ENCODE data around the gene SFXN1.
"Not testable (repeated sequence)": the region's sequence is repeated elsewhere in the genome, so short reads cannot be mapped to it uniquely, and the experiment has no call there.

The SFXN1 gene, protein sequence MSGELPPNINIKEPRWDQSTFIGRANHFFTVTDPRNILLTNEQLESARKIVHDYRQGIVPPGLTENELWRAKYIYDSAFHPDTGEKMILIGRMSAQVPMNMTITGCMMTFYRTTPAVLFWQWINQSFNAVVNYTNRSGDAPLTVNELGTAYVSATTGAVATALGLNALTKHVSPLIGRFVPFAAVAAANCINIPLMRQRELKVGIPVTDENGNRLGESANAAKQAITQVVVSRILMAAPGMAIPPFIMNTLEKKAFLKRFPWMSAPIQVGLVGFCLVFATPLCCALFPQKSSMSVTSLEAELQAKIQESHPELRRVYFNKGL

DNA sequence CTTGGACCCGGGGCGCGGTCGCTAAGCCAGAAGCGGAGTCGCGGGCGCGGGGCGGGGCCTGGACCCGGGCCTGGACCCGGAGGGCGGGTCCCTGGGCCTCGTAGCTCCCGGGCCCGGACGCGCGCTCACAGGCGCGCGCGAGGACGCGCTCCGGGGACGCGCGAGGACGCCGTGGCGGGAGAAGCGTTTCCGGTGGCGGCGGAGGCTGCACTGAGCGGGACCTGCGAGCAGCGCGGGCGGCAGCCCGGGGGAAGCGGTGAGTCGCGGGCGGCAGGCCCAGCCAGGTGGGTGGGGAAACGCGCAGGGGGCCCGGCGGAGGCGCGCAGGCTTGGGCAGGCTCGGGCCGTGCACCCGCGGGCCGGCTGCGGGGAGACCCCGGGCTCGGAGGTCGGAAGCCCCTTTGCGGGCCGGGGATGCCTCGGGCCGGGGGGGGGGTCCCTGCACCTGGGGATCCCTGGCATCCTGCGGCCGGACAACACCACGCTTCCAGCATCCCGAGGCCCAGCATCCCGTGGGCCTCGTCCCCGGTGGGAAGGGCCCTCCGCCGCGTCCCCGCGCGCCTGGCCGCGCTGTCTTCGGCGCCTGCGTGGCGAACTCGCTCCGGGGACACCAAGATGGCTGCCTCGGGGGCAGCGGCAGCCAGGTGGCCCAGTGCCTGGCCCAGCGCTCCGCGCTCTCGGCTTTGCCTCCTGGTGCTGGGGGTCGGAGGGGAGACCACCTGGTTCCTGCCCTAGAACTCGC is at the start of gene SFXN1:
SFXN1 (plus strand) TSS at position 177 of the 741 bp plus-strand sequence. CDS start 13,544 bp downstream, outside the sequence.
- no peak for DNase-seq (ENCODE audit: low read depth)

- no peak for DNase-seq (ENCODE audit: low read depth)
These were observed 43.6 kb upstream of the SFXN1 start for GRCh38 chr5:175434800-175435199.

DNA sequence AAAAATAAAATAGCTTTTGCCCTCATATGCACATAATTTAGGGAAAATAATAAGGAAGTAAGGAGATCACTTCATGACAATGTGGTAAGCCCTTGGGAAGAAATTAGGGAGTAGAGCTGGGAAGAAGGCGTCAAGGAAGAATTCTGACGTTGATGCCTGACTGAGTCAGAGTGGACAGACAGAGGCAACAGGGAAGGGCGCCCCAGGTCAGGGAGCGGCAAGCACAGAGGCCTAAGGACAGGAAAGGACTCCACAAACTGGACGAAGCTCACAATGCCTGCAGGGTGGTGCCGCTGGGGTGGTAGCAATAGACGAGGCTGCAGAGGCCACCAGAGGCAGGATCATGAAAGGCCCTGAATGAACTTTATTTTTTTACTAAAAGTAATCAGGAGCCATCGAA is 42.0 kb upstream of the SFXN1 start:
- DNase-seq (ENCODE audit: low read depth), result no peak

DNA sequence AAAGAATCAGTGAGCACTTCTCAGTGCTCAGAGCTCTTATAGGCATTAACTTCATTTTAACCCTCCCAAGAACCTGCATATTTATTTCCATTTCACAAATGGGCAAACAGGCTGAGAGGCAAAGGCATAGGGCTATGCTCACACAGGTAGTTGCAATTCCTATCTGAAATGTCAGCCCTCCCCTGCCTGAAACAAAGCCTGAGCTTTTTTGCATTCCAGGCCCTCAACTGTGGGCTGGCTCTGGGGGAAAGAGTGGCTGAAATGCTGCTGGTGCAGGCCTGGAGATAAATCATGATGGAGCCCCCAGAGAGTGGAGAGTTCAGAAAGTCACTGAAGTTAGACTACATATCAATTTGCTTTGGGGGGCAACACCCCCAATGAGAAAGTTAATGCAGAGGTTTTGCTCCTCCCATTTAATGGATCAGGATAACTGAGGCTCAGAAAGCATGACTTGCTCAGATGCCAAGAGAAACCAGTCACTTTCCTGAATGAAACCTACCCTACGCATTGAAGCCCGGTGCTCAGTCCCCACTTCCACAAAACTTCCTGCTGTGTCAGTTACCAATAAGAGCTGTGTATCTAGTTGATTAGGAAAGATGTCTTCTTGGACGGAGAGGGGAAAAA is 40.0 kb upstream of the SFXN1 start:
- no peak for DNase-seq (ENCODE audit: low read depth)

GRCh38 chr5:175443514-175444059 is 34.8 kb upstream of the SFXN1 start:
- DNase-seq (ENCODE audit: low read depth), result no peak

- DNase-seq (ENCODE audit: low read depth), result no peak
These were observed 34.1 kb upstream of the SFXN1 start, which contains the start of gene DRD1 for GRCh38 chr5:175444060-175444904. TSS of gene DRD1 (minus strand) at chr5:175444182. CDS start at chr5:175443099, 1,083 bp downstream.

DNA sequence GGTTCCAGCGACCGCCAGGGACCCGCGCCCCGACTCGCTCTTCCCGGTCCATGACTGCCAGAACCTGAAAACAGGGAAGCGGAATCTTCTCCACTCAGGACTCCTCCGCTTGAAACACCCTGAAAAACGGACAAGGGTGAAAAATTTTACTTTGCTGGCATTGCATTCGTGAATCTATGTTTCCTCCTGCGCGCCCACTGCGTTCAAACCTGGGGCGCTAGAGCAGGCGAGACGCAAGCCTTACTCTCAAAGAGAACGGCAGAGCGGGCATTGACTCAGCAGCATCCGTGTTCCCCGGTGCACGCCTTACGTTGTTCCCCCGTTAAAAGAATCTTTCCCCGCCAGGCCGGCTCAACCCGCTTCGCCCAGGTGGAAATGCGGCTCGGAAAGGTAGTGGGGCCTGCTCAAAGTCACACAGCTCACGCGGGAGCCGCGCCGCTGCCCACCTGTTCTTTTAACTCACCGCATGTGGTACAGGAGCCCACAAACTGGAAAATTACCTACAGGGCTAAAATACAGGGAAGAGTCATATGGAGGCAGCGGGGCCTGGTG is 33.4 kb upstream of the SFXN1 start:
- no peak for DNase-seq (ENCODE audit: low read depth)

DNA sequence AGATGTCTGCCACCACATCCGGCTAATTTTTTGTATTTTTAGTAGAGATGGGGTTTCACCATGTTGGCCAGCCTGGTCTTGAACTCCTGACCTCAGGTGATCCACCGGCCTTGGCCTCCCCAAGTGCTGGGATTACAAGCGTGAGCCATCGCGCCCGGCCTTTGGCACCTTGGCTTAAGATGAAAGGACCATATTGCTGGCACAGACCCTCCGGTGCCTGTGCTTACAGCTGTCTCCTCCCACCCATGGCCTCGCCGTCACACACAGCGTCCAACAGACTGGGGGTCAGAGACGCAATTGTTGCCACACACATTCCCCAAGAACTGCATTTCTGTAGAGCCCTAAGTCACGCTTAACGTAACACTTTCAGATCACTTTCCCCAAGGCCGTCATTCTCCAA is 32.0 kb upstream of the SFXN1 start:
- DNase-seq (ENCODE audit: low read depth), result not testable (repeated sequence)

- no peak for DNase-seq (ENCODE audit: low read depth)
These were observed 30.8 kb upstream of the SFXN1 start for GRCh38 chr5:175447571-175447970.

DNA sequence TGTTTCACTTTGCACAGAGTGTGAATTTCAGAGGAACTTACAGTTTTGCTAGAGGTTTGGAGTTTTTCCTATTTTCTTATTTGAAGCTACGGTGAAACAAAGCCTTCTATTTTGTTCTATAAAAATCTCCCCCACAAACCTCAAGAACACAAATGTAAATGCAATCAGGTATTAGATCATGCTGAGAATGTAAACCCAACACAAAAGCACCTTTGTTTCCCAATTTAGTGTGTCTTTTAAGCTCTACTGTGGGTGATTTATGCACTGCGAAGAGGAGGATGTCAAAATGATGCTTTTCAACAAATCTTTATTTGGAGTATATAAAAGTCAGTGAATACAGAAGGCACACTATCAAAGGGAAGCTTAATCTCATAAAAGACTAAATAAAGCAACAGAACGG is 30.1 kb upstream of the SFXN1 start:
- DNase-seq (ENCODE audit: low read depth), result no peak

DNA sequence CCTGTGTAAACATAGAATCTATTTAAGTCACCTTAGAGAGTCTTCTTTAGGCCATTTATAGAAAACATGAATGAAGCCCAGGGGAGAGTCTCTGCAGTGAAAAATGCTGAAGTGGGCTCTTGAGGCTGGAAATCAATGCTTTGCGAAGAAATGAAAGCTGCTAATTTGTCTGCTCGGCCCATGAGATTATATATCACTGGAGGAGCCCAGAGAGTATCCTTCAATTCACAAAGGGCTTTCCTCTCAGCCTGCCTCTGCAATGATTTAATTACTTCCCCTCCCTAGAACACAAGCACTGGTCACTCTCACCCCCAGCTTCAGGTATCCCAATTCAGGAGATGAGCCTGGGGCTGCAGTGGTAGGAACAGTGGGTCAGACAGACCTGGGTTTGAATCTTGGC is 26.2 kb upstream of the SFXN1 start:
- no peak for DNase-seq (ENCODE audit: low read depth)

DNA sequence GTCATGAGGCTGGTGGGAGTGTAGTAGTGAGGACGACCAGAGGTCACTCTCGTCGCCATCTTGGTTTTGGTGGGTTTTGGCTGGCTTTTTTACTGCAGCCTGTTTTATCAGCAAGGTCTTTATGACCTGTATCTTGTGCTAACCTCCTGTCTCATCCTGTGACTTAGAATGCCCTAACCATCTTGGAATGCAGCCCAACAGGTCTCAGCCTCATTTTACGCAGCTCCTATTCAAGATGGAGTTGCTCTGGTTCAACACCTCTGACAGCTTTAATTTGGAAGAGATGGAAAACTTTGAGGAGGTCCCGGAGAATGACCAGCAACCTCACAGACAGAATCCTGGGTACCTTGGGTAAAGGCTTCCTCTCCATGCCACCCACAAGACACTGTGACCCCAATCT is 24.0 kb upstream of the SFXN1 start:
- not testable (repeated sequence) for DNase-seq (ENCODE audit: low read depth)

DNA sequence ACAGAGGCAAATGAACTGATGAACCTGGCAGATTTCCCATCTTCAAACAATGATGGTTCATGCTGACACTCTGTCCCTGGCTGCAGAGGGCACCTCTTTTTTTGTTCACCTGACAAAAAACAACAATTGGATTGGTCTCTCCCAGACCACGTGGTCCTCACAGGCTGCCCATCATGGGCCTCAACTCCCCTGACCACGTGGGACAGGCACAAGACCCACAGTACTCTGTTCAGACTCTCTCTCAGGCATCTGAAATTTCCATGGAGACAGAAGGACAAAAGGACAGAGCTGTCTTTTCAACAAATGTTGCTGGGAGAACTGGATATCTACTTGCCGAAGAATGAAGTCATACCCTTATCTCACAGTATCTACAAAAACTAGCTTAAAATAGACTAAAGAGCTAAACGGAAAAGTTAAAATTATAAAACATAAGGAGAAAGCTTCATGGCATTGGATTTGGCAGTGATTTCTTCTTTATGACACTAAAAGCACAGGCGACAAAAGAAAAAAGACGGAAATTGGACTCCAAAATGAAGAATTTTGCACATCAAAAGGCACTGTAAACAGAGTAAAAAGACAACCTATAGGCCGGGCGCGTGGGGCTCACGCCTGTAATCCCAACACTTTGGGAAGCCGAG is 22.1 kb upstream of the SFXN1 start:
- DNase-seq (ENCODE audit: low read depth), result no peak

DNA sequence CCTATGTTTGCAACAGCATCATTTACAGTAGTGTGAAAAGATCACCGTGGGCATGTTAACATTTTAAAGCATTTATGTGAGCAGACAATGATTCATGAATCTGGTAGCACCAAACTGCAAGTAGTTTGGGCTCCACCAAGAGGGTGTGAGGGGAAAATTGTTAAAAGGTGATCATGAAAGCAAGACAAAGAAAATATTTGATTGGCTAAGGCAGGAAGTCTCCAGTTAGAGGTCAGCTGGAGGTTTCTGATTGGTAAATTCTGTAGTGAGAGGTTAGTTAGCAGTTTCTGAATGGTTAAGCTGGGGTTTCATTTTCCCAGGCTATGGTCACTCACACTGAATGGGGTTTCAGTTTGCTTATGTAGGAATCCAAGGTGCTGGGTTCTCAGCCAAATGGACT is 20.9 kb upstream of the SFXN1 start:
- no peak for DNase-seq (ENCODE audit: low read depth)

- DNase-seq (ENCODE audit: low read depth), result no peak
These were observed 18.2 kb upstream of the SFXN1 start for GRCh38 chr5:175460126-175460525.

GRCh38 chr5:175460552-175460951 is 17.8 kb upstream of the SFXN1 start:
- no peak for DNase-seq (ENCODE audit: low read depth)

GRCh38 chr5:175461370-175461769 is 17.0 kb upstream of the SFXN1 start:
- no peak for DNase-seq (ENCODE audit: low read depth)

- no peak for DNase-seq (ENCODE audit: low read depth)
These were observed 14.7 kb upstream of the SFXN1 start for GRCh38 chr5:175463641-175464040.

- DNase-seq (ENCODE audit: low read depth), result no peak
These were observed 14.1 kb upstream of the SFXN1 start for GRCh38 chr5:175464074-175464941.

DNA sequence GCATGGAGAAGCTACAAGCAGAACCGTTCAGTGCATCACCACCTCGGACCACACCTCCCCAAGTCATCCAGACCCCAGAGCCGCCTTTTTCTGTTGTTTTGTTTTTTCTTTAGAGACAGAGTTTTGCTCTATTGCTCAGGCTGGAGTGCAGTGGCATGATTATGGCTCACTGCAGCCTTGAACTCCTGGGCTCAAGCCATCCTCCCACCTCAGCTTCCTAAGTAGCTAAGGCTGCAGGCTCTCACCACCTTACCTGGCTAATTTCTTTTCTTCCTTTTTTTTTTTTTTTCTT is 13.5 kb upstream of the SFXN1 start:
- no peak for DNase-seq (ENCODE audit: low read depth)
